PFSK-1 (cell line): Measurements from ENCODE around the gene CCDC69.

Experiments used
- POLR2AphosphoS5 ChIP-seq: IDR thresholded peaks from 2 replicates; pipeline ENCODE4 v1.6.1; 2012; ENCODE audit warnings: low read depth, mild to moderate bottlenecking, control low read depth, low read length, moderate library complexity
- SIN3A ChIP-seq: IDR thresholded peaks from 2 replicates; pipeline ENCODE4 v1.6.1; 2012; ENCODE audit warnings: mild to moderate bottlenecking, low read length, moderate library complexity, borderline replicate concordance; ENCODE audit not compliant: insufficient read depth
- TAF1 ChIP-seq: IDR thresholded peaks from 2 replicates; pipeline ENCODE4 v1.6.1; 2012; ENCODE audit warnings: low read length, control low read depth, borderline replicate concordance; ENCODE audit not compliant: insufficient read depth
- TF ChIP-seq, protein P1 (sequence below), 2 experiments: IDR thresholded peaks; 2 replicates each; pipeline versions ENCODE4 v1.6.1 to v1.8.0; 2011 to 2012; ENCODE audit warnings: low read depth in 2 of 2, low read length in 2 of 2, control low read depth in 1 of 2, inconsistent platforms in 1 of 2, mild to moderate bottlenecking in 1 of 2, moderate library complexity in 1 of 2; ENCODE audit not compliant: insufficient read depth in 1 of 2

DNA sequence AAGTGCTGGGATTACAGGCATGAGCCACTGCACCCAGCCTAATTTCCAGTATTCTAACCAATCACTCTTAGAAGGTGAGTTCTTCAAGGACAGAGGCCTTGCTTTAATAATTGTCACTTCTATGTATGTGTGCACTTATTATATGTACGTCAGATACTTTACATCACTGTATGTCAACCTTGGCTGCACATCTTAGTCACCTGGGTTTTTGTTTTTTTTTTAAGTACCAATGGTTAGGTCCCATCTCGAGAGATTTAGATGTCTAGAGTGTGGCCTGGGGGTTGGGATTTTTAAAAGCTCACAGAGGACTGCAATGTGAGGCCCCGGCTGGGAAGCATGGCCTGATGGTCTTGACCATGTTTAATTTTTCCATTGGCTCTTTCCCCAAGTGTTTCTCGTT is 19.2 kb upstream of the CCDC69 start:
- TF ChIP-seq POLR2AphosphoS5: no peak
- no peak for TF ChIP-seq TAF1
- TF ChIP-seq, protein P1, sequence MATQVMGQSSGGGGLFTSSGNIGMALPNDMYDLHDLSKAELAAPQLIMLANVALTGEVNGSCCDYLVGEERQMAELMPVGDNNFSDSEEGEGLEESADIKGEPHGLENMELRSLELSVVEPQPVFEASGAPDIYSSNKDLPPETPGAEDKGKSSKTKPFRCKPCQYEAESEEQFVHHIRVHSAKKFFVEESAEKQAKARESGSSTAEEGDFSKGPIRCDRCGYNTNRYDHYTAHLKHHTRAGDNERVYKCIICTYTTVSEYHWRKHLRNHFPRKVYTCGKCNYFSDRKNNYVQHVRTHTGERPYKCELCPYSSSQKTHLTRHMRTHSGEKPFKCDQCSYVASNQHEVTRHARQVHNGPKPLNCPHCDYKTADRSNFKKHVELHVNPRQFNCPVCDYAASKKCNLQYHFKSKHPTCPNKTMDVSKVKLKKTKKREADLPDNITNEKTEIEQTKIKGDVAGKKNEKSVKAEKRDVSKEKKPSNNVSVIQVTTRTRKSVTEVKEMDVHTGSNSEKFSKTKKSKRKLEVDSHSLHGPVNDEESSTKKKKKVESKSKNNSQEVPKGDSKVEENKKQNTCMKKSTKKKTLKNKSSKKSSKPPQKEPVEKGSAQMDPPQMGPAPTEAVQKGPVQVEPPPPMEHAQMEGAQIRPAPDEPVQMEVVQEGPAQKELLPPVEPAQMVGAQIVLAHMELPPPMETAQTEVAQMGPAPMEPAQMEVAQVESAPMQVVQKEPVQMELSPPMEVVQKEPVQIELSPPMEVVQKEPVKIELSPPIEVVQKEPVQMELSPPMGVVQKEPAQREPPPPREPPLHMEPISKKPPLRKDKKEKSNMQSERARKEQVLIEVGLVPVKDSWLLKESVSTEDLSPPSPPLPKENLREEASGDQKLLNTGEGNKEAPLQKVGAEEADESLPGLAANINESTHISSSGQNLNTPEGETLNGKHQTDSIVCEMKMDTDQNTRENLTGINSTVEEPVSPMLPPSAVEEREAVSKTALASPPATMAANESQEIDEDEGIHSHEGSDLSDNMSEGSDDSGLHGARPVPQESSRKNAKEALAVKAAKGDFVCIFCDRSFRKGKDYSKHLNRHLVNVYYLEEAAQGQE (IDR thresholded peaks at IDR 0.05; ENCODE audit: insufficient read depth in 1 of 2, low read depth in 2 of 2, low read length in 2 of 2): no peak
- TF ChIP-seq SIN3A: no peak
